PC-9 (cell line): Measurements from ENCODE around the gene GPC5. TPM values are rescaled to one million over a fixed set of nuclear protein-coding genes. Genes with fewer than 3 reads are reported as not detected.

Source experiments
- BruUV-seq: library from RNA; stranded (reverse); fragments of 400-500 nt; replicated peaks from 2 replicates; lab custom pipeline; 2021; lab: Mats Ljungman, UMichigan
- CTCF ChIA-PET: fragments of 300-600 bp; sonication (Branson Sonifier 250); formaldehyde crosslinking; loops from one replicate; lab custom pipeline; 2022; ENCODE audit warnings: antibody characterized with exemption; lab: Charles Lee
- POLR2A ChIA-PET: fragments of 300-600 bp; sonication (Branson Sonifier 250); formaldehyde crosslinking; loops from one replicate; lab custom pipeline; 2022; ENCODE audit warnings: antibody characterized with exemption; ENCODE audit not compliant: unreplicated experiment; lab: Charles Lee
- DNase-seq, 2 experiments: peaks; one replicate each; pipeline versions ENCODE4 v3.0.0 to v3.0.0-alpha.2; 2015 to 2022; ENCODE audit warnings: mixed read lengths in 1 of 2
- H2AFZ ChIP-seq: fragments of 200-600 bp; sonication (generic); 2 replicates; pipeline ENCODE4 v1.8.1; 2017; ENCODE audit warnings: antibody characterized with exemption
- H3F3A ChIP-seq: fragments of 200-600 bp; sonication (generic); 2 replicates; pipeline ENCODE4 v1.8.1; 2017; ENCODE audit warnings: antibody characterized with exemption, mild to moderate bottlenecking, low read depth; ENCODE audit not compliant: insufficient read depth
- H3K27ac ChIP-seq: fragments of 200-600 bp; sonication (generic); 2 replicates; pipeline ENCODE4 v1.6.1; 2016; ENCODE audit warnings: mixed run types
- H3K27me3 ChIP-seq: fragments of 200-600 bp; sonication (generic); 2 replicates; pipeline ENCODE4 v1.6.1; 2016; ENCODE audit warnings: low read depth, mixed run types; ENCODE audit not compliant: insufficient read depth
- H3K36me3 ChIP-seq: fragments of 200-600 bp; sonication (generic); 2 replicates; pipeline ENCODE4 v1.6.1; 2016; ENCODE audit warnings: low read depth, mixed run types
- H3K4me1 ChIP-seq: fragments of 200-600 bp; sonication (generic); replicated peaks from 2 replicates; pipeline ENCODE4 v1.6.1; 2016; ENCODE audit warnings: mixed run types; ENCODE audit not compliant: insufficient read depth
- H3K4me2 ChIP-seq: fragments of 200-600 bp; sonication (generic); 2 replicates; pipeline ENCODE4 v1.6.1; 2017; ENCODE audit warnings: mixed run types
- H3K4me3 ChIP-seq: fragments of 200-600 bp; sonication (generic); 2 replicates; pipeline ENCODE4 v1.6.1; 2016; ENCODE audit warnings: mixed run types
- H3K79me2 ChIP-seq: fragments of 200-600 bp; sonication (generic); 2 replicates; pipeline ENCODE4 v1.6.1; 2017; ENCODE audit warnings: low read depth, mixed run types
- H3K9me2 ChIP-seq: fragments of 200-600 bp; sonication (generic); 2 replicates; pipeline ENCODE4 v1.8.1; 2017; ENCODE audit warnings: mild to moderate bottlenecking; ENCODE audit not compliant: insufficient read depth
- H3K9me3 ChIP-seq: fragments of 200-600 bp; sonication (generic); 2 replicates; pipeline ENCODE4 v1.8.1; 2016; ENCODE audit warnings: low read depth; ENCODE audit not compliant: insufficient read depth
- H4K20me1 ChIP-seq: fragments of 200-600 bp; sonication (generic); 2 replicates; pipeline ENCODE4 v1.8.1; 2017; ENCODE audit not compliant: insufficient read depth
- EZH2 ChIP-seq: fragments of 200-600 bp; sonication (generic); IDR thresholded peaks from 2 replicates; pipeline ENCODE4 v1.8.0; 2017; ENCODE audit warnings: antibody characterized with exemption, low read depth
- intact Hi-C: fragments of 100-400 bp; cut with micrococcal nuclease; formaldehyde crosslinking; loops from one replicate; pipeline ENCODE4 v1.10.0; 2022; ENCODE audit not compliant: unreplicated experiment
- total RNA-seq: library from RNA; stranded (reverse); gene quantifications from 2 replicates; pipeline ENCODE4 v1.2.3, GENCODE V29; 2021
- TF ChIP-seq, protein P1 (sequence below): fragments of 200-600 bp; sonication (generic); conservative IDR thresholded peaks from 2 replicates; pipeline ENCODE4 v1.6.1; 2017; ENCODE audit warnings: mixed run types, antibody characterized with exemption, mild to moderate bottlenecking, moderate library complexity

GPC5 gene
- total RNA-seq, 1 experiment from 2014 or later: not detected

DNA sequence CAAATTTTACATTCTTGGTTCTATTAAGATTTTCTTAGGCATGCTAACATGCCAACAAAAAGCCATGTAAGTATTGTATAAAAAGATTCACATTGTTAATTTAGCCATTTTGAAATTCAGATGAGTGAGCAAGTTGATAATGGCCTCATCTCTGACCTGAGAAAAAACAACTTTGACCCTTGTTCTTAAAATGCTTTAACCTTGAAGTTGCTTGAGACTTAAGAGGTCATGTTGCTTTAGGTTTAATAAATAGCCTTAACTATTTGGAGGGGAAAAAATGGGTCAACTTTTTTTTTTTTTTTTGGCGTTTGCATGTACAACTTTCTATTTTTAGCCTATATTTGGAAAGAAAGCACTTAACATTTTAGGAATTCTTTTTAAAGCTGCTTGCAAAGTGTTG, 44.9 kb upstream of the GPC5 start:
- Histone ChIP-seq H2AFZ (no peak overlapping the region), H3K79me2 (peaks cover 61% of the 10 kb centered on the region), H3K27me3 (no peaks in the 10 kb centered on the region), H3K4me3 (no peak overlapping the region), H3K4me1 (peaks cover 20% of the 10 kb centered on the region), H3K4me2 (no peak overlapping the region), H4K20me1 (peaks cover 72% of the 10 kb centered on the region), H3K9me3 (no peaks in the 10 kb centered on the region), H3K36me3 (peaks cover 71% of the 10 kb centered on the region), H3K9me2 (no peaks in the 10 kb centered on the region), H3K27ac (no peak overlapping the region), H3F3A (peaks cover 81% of the 10 kb centered on the region)
- TF ChIP-seq, protein P1, sequence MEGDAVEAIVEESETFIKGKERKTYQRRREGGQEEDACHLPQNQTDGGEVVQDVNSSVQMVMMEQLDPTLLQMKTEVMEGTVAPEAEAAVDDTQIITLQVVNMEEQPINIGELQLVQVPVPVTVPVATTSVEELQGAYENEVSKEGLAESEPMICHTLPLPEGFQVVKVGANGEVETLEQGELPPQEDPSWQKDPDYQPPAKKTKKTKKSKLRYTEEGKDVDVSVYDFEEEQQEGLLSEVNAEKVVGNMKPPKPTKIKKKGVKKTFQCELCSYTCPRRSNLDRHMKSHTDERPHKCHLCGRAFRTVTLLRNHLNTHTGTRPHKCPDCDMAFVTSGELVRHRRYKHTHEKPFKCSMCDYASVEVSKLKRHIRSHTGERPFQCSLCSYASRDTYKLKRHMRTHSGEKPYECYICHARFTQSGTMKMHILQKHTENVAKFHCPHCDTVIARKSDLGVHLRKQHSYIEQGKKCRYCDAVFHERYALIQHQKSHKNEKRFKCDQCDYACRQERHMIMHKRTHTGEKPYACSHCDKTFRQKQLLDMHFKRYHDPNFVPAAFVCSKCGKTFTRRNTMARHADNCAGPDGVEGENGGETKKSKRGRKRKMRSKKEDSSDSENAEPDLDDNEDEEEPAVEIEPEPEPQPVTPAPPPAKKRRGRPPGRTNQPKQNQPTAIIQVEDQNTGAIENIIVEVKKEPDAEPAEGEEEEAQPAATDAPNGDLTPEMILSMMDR: no peak
- TF ChIP-seq EZH2: no peak
- CTCF ChIA-PET: no interaction called here
- no peak for DNase-seq
- intact Hi-C loops: no loop called here
- POLR2A ChIA-PET: no interaction called here
- no TSS peak for BruUV-seq

DNA sequence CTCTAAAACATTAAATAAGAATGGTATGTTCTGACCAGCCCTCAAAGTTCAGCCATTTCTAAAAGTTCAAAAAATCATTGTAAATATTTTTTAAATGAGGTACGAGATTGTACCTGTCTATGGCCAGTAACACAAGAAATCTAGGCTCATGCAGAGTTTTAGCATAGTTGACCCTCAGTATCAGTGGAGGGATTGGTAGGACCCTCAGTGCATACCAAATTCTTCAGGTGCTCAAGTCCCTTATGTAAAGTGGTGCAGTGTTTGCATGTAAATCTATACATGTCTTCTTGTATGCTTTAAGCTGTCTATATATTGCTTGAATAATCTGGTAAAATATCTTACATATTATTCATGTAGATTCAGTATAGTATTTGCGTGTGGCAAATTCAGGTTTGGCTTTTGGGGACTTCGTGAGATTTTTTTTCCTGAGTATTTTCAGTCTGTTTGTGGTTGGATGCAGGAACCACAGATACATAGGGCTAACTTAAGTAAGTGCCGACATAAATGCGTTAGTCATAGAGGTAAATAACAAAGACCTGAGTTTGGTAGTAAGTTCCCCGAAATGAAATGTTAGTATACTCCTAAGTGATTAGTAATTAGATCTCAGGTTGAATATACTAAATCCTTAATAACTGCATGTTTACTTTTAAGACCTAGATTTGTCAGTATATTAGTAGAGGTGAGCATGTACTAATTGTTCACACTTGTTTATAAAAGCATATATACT, 43.2 kb upstream of the GPC5 start:
- Histone ChIP-seq H3K9me3 (no peaks in the 10 kb centered on the region), H2AFZ (no peak overlapping the region), H3K4me2 (no peak overlapping the region), H3F3A (peaks cover 91% of the 10 kb centered on the region), H3K27me3 (no peaks in the 10 kb centered on the region), H4K20me1 (peaks cover 64% of the 10 kb centered on the region), H3K9me2 (no peaks in the 10 kb centered on the region), H3K79me2 (peaks cover 47% of the 10 kb centered on the region), H3K4me1 (peaks cover 17% of the 10 kb centered on the region), H3K27ac (no peak overlapping the region), H3K4me3 (no peak overlapping the region), H3K36me3 (peaks cover 60% of the 10 kb centered on the region)
- POLR2A ChIA-PET: no interaction called here
- CTCF ChIA-PET: no interaction called here
- intact Hi-C loops: no loop called here
- no TSS peak for BruUV-seq
- no peak for DNase-seq
- TF ChIP-seq, protein P1: no peak
- TF ChIP-seq EZH2: no peak

DNA sequence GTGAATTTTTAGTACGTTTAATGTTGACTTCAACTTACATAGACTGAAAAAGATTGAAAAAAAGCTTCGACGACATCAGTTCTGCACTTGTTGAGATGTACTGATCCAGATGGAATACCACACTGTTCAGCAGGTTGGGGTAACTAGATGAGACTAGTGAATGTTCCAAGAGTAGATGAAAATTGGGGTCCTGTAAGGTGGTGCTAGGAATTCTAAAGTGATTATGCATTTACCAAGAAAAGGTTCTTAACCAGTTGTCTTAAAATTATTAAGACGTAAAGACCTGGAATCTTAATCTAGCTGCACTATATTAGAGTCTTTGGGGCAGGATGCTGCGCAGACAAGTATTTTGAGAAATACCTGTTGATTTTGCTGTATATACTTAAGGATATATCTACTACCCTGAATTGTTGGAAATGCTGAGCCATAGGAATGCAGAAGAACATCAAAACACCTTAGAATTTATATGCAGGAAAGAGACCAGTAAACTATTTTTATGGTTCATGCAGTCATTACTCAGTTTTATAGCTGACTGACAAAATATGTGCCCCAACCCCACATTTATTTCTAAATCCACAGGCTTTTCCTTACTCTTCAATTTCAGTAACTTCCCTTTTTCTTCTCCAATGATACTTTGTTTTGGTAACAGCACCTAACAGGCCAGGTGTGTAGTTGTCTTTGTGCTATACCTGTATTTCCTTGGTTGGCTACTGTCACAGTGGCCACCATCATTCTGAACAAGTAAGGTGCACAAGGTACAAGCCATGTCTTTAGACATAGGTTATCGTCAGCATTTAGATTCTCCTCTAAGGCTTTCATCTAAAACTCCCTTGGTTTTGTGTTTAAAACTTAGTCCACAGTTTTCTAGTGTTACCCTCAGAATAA, 42.4 kb upstream of the GPC5 start:
- BruUV-seq: no TSS peak
- no peaks in the 10 kb centered on the region for H3K9me3 ChIP-seq
- no peak overlapping the region for H3K27ac ChIP-seq
- peaks cover 52% of the 10 kb centered on the region for H3K36me3 ChIP-seq
- H2AFZ ChIP-seq: no peak overlapping the region
- H3K9me2 ChIP-seq: no peaks in the 10 kb centered on the region
- ChIA-PET CTCF (no interaction called here), POLR2A (no interaction called here)
- no peak for DNase-seq
- intact Hi-C loops: no loop called here
- no peak for TF ChIP-seq EZH2
- TF ChIP-seq, protein P1: no peak
- no peak overlapping the region for H3K4me3 ChIP-seq
- H3K4me1 ChIP-seq: peaks cover 10% of the 10 kb centered on the region
- H3K4me2 ChIP-seq: no peak overlapping the region
- H3F3A ChIP-seq: peaks cover 90% of the 10 kb centered on the region
- H3K79me2 ChIP-seq: peaks cover 39% of the 10 kb centered on the region
- no peaks in the 10 kb centered on the region for H3K27me3 ChIP-seq
- H4K20me1 ChIP-seq: peaks cover 56% of the 10 kb centered on the region
